Fibroblast of skin of abdomen (primary cell): Measurements from ENCODE around the gene ADCY3.
A peak's percentile ranks its signal among the peaks of the same experiment; 100 is the strongest.

Source experiments
- DNase-seq: peaks from one replicate; pipeline ENCODE4 v3.0.0-alpha.2; 2013

ADCY3 gene

DNA sequence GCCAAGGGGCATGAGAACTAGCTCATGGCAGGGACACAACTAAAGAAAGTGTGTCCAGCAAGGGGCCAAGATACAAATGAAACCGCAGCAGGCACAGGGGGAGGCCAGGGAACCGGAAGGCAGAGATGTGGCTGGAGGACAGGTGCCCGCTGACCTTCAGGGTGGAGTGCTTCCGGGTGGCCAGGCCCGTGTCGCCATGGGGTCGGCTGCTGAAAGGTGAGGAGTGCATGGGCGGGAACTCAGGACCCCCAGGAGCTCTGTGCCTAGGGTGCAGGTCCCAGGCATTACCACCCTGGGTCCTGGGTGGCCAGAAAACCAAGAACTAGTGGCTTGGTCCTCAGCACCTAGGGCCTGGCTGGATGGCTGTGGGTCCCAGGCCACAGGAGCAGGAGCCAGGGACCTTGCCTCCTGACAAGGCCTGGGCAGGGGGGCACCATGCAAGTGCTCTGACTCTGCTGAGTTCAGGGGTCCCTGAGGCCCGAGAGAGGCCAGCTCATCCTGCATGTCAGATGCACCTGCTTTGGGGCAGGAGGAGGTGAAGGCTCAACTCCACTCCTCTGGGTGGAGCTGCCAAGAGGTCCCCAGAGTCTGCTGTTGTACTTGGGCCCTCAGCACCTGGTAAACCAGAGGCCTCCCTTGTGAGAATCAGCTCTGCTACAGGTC lies 75.9 kb downstream of the ADCY3 start:
- no peak for DNase-seq

DNA sequence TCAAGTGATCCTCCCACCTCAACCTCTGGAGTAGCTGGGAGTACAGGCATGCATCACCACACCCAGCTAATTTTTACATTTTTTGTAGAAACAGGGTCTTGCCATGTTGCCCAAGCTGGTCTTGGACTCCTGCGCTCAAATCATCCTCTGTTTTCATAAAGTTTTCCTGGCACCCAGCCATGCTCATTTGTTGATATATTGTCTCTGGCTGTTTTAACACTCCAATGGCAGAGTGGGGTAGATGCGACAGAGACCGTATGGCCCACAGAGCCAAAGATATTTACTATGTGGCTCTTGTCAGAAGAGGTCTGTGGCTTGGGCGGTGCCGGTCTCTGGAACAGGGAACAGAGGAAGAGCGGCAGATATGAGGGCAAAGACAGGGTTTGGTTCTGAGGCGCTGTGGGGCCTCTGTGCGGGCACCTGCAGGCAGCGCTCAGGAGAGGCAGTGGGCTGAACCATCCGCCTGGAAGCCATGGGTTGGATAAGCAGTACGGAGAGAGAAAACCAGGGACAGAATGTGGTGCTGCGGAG lies 76.6 kb downstream of the ADCY3 start:
- DNase-seq: no peak

DNA sequence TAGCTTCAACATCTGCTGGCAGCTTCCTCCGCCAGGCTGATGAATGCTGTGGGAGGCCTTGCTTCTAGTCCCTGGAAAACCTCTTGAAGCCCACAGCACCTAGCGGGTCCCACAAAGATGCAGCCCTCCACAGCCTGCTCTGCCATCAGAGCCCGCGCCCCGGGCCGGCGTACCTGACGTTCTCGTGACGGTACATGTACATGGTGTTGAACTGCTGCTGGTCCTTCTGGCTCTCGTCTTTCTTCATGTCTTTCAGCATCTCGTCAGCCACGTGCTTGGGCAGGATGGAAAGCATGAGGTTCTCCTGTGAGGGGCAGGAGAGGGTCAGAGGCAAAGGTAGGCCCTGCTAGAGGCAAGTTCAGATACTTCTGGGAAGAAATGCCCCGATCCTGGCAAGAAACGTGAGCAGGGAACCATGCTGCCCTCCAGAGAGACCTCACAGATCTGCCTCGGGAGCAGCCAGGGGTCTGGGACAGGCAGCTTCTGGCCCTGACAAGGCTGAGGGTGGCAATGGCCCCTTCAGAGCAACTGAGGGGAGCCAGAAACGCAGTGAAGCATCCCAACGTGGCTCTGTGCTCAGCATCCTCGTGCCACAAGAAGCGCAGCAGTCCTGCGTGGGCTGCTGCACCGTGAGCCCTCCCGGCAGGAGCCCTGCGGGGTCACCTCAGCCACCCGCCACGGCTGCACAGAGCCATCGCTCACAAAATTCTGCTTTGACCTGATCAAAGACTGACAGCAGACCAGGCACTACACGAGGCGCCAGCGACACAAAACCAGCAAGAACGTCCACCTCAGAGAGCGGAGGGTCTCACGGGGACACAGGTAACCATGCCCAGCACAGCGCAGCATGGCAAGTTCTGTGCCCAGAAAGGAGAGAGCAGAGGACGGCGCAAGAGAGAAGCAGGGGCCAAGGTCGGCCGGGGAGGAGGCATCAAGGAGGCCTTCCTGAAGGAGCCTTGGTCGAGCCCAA lies 77.7 kb downstream of the ADCY3 start:
- no peak for DNase-seq

DNA sequence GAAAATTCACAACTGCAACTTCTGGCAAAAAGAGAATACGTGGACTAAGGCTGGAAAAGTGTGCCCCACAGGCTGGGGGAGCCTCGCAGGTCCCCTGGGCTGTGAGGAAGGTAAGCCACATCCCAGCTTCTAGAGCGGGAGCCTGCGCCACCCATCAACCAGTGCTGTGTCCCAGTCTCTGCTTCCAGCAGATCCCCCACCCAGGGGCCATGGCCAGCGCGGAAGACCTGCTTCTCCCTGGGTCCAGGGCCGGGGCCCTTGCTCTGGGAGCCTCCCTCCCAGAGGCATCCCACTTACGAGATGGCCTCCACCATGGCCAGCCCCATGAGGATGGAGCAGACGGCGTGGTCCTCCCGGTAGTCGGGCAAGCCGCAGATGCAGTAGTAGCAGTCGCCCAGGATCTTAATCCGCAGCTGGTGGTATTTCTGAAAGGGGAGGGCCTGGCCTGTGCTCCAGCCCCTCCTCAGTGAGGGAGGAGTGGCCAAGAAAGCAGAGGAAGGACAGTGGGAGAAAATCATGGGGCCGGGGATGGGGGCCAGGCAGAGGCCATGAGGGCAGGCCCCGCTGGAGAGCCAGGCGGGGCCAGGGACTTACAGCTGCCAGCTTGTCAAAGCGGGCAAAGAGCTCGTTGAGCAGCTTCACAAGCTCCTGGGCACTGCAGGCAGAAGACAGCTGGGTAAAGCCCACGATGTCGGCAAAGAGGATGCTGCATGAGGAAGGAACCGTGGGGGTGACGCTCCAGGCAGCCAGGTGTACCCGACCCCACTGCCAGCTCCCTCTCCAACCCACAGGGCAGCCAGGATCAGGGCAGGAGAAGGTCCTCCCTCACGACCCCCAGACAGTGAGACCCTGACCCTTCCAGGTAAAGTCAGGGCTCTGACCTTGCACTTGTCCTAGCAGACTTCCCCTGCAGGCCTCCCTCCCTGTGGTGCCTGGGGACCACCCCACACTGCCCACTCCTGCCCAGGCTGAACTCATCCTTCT lies 78.8 kb downstream of the ADCY3 start:
- no peak for DNase-seq

DNA sequence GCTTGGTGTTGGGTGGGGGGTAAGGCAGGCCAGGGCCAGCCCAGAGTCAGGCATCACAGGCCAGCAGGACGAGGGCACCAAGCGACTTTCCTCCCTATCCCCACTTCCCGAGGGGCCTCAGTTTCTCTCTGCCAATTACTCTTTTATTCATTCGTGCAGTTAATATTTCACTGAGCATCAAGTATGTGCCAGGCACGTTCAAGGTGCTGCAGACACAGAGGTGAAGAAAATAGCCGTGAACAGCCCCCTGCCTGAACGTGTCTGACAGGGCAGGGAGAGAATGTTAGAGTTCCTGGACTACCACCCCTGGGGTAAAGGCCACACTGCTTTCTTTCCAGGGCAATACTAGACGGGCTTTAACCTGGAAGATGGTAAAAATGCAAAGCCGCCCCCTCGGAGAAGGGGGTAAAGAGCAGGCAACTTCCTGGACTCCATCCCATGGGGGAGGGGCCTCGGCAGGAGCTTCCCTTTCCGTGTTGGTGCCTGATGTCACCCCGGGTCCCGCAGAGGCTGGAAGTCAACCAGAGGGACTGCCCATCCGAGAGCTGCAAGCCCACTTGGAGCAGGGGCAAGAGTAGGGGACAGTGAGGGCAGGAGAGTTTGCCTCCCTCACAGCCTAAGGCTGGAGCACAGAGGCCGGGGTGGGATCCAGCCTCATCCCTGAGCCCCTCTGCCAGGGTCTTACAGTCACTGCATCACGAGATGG lies 79.7 kb downstream of the ADCY3 start:
- no peak for DNase-seq

DNA sequence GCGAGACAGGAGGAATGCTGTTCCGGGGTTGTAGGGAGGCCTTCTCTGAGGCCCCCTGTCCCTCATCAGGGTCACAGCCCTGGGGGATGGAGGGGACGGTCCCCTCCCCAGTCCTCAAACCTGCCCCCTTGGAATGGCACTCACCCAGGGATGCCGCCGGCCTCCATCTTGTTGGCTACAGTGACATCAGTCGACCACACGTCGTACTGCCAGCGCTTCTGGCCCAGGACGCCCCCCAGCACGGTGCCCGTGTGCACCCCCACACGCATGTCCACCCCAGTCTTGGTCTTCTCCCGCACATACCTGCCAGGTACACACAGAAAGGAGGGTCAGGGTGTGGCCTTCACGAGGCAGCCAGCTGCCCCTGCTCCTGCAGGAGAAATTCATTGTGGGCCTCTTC lies 80.3 kb downstream of the ADCY3 start:
- no peak for DNase-seq

DNA sequence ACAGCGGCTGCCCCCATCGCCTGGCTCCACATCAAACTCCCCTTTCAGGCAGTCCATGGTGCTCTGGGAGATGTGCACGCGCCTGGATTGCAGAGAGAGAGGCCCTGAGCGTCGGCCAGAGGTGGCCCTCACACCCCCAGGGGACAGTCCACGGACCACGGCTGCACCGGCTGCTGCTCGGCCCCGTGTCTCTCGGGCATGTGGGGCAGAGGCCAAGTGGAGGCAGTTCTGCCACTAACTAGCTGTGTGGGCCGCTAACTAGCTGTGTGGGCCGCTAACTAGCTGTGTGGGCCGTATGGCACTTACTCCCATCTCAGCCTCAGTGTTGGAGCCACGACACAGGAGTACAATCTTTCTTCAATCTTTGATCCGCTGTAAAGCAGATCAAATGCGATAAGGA lies 81.5 kb downstream of the ADCY3 start:
- DNase-seq: no peak

DNA sequence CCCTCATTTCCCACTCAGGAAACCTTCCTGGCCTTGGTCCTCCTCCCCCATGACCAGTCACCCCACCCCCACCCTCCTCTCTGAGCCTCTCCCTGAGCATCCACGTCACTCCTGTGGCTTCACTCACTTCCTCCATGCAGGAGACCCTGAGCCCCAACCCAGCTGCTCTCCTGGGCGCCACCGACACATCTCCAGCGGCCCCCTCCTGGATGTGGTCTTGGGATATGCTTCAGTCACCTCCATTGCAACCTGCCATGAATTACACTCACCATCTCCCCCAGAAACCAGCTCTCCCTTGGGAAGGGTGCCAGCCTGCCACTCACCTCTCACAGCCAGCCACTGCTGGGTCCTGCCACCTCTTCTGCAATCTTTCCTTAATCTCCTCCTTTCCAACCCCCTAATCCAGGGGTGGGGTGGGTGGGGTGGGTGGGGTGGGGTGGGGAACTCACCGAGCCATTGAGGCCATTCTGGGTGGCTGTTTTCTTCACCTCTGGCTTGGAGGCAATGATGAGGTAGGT lies 82.0 kb downstream of the ADCY3 start:
- DNase-seq: no peak

DNA sequence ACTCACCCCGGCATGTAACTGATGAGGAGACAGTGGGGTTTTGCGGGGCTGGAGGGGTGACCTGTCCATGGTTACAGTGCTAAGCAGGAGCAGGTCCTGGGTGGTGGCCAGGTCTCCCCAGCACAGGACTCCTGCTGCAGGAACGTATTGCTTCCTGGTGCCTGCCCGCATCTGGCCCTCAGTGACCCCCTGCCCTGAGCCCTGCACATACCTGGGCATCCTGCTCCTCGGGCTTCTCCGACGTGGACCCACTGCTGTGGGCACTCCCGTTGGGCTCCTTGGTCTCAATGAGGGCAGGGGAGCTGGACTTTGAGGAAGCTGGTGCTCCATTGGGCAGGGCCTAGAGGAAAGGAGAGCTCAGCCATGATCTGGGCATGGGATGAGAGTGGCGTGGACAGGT lies 83.3 kb downstream of the ADCY3 start:
- no peak for DNase-seq

DNA sequence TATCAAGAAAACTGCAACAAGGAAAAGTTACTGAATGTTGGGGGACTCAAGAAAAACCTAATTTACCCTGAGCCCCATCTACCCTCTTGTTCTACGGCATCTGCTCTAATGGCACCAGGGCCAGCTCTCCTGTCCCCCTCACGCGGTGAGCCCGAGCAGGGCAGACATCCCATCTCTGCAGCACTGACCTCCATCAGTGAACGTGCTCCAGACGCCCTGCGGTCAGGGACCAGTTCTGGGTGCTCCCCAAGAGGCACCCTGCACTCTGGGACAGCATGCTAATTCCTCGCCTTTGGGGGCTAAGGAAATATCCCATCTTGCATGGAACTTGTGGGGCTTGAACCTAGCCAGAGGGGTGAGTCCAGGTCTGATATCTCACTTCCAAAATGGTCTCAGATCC lies 83.8 kb downstream of the ADCY3 start:
- DNase-seq: no peak

DNA sequence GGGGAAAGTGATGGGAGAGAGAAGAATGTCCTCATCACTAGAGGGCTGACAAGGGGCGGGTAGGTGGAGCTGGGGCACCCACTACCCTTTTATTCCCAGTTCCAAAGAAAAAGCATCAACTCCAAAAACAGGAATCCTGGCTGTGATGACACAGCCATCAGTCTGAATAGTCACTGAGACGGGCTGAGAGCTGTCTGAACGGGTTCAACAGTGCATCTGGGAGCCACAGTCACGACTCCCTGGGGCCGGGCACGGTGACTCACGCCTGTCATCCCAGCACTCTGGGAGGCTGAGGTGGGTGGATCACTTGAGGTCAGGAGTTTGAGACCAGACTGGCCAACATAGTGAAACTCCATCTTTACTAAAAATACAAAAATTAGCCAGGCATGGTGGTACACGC lies 84.6 kb downstream of the ADCY3 start:
- DNase-seq: peak; percentile 39

DNA sequence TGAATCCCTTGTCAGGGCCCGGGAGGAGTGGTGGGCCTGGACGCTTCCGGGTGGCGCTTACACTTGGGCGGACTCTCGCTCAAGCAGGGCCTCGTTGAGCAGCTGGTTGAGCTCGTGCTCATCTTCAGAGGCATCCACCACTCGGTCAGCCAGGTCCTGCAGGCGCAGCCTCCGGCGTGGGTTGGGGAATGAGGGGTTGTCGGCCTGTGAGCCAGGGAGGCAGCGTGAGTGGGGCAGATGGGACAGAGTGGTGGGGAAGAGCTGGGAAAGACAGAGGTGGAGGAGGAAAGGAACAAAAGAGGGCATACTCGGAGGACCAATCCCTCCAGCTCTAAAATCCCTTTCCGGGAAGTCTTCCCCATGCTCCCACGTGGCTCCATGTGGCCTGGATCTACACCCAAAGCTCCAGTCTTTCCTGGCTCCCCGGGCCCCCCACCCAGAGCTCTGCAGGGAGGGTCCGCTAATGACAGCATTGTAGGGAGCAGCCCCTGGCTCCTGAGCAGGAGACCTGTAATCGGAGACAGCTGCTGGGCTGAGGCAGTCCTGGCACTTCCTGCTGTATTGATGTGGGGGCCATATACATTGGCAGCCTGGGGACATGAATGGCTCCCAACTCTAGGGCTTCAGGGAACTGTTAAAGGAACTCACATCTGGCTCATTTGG lies 85.2 kb downstream of the ADCY3 start:
- DNase-seq: no peak

DNA sequence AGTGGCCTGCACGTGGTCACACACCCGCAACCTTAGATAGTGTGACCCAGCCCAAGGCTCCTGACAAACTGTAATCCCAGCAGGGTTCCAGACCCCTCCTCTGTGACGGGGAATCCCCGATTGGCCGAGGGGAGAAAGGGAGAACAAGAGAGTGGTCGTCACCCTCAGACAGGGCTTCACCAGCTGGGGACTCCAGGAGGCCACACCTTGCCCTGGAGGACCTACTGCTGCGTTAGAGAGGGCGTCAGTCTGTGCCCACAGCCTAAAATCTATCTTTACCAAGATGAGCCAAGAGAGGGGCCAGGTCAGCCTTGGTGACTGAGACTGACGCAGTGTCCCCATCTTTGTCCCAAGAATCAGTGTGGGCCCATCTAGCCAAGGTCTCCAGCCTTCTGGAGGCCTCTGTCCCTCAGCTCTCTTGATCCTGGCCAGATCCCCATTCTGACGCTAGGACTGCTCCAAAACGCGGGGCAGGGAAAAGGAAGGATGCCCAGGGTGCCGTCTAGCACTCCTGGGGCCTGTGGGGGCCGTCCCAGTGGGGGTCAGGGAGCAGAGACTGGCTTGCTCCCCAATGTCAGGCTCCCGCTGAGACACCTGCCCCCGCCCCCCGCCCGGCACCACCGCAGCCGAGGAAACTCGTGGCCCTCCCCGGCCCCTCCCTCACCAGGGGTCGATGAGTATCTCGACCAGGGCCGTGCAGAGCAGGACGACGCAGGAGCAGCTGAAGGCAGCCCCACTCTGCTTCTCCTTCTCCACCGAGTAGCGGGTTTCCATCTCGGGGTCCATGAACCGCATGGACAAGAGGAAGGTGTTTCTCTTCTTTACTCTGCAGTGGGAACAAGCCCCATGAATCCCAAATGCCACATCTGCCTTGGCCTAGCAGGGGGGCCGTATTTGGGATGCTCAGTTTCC lies 86.0 kb downstream of the ADCY3 start:
- DNase-seq: no peak

DNA sequence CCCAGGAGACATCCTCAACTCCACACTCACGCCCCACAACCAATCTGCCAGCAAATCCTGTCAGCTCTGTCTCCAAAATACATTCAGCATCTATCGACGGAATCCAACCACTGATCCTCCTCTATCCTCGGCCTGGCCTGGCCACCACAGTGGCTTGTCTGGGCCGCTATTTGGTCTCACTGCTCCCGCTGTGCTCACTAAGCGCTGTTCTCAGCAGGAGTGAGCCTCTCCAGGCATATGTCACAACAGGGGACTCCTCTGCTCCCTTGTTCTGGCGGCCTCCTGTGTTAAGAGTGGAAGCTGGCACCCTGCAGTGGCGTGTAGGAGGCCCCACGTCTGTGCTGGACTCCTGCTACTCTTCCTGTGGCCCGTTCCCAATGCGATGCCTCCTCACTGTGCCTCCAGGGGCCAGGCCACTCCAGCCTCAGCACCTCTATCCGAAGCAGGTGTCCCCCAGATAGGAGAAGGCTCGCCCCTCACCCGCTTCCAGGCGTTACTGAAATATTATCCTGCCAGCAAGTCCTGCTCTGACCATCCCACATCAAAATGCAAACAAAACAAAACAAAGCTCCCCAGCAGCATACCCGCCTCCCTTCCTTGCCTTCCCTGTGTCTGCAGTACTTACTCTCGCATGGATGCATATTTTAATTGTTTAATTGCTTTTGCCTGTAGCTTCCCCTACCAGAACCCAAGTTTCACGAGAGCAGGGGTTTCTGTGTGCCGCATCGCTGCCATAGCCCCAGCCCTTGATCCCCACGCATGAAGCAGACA lies 86.9 kb downstream of the ADCY3 start:
- no peak for DNase-seq

DNA sequence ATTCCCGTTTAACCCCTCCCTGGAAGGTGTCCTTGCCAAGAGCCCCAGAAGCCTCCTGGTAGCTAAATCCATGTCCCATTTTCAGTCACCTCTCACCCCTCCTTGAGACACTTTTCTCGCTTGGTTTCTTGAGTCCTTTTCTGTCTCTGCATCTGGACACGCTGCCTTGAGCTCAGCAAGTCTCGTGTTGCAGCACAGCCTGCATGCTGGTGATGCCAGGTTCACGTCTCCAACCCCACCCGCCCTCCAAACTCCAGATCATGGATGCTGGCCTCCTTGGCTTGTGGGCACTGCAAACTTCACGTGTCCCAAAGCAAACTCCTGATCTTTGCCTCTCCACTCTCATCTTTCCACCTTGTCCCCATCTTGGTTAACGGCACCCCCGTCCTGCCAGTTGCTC lies 87.5 kb downstream of the ADCY3 start:
- DNase-seq: no peak

DNA sequence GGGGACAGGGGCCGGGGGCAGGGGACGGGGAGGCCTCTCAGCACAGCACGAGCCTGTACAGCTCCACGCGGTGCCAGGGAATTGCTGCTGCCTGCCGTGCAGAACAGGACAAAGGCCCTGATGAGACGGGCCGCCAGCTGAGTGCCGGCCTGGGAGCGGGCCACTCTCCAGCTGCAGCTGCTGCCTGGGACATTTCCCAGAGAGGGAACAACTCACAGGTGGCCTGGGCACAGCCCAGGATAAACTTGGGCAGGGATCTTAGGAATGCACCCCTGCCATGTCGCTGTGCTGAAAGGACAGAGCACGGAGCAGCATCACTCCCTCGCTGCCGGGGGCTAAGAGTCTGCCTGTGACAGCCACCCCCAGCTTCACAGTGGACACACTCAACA lies 88.0 kb downstream of the ADCY3 start:
- no peak for DNase-seq

DNA sequence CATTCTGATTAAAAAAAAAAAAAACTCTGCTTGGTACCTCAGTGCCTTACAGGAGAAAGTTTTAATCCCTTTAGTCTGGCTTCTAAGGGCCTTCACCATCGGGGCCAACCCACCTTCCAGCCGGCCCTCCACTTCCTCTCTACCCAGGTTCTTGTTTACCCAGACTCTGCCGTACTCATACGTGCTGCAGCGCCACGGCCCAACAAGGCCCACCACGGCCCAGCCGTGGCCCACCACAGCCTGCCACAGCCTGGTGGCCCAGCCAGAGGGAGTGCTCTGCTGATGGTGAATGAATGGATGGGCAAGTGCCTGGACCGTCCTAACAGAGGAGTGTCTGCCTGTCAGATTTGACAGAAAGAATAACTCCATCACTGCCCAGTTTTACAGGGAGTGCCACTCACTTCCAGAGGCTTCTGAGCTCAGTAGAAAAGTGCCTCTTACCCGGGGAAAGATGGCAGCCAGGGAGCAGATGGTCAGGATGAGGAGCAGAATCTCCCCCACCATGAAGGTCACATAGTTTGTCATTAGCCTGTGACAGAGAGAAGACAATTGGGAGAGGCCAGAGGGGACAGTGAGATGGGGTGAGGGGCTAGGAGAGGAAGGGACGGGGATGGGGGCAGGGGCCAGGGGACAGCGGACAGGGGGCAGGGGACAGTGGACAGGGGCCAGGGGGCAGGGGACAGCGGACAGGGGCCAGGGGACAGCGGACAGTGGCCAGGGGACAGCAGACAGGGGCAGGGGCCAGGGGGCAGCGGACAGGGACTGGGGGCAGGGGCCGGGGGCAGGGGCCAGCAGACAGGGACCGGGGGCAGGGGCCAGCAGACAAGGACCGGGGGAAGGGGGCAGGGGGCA lies 88.6 kb downstream of the ADCY3 start:
- no peak for DNase-seq

DNA sequence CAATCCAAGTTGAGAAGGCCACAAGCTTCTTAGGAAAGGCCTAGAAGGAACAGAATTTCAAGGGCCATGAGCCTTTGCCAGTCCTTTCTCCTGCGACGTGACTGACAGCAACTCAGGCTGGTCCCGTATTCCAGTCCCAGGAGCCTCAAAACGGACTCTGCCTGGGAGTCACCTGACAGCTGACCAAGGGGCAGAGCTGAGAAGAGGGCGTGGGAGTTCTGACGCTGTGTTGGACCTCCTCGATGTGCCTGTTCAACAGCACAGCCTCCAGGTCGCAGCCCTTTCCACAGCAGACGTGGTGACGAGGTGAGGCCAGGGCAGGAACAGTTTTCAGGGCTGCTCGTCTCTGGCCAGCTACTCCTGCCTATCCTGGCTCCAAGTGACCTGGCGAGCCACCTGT lies 89.3 kb downstream of the ADCY3 start:
- no peak for DNase-seq
